Activated CD8-positive, alpha-beta memory T cell treated with anti-CD3 and anti-CD28 coated beads, Interleukin-2, amount 50 U/mL, for 48 hours (primary cell): ENCODE data around the gene EGR4.
"Not testable (repeated sequence)": the region's sequence is repeated elsewhere in the genome, so short reads cannot be mapped to it uniquely, and the experiment has no call there.

Experiments used
- DNase-seq: peaks from one replicate; pipeline ENCODE4 v3.0.0-alpha.2; 2020

Gene EGR4

DNA sequence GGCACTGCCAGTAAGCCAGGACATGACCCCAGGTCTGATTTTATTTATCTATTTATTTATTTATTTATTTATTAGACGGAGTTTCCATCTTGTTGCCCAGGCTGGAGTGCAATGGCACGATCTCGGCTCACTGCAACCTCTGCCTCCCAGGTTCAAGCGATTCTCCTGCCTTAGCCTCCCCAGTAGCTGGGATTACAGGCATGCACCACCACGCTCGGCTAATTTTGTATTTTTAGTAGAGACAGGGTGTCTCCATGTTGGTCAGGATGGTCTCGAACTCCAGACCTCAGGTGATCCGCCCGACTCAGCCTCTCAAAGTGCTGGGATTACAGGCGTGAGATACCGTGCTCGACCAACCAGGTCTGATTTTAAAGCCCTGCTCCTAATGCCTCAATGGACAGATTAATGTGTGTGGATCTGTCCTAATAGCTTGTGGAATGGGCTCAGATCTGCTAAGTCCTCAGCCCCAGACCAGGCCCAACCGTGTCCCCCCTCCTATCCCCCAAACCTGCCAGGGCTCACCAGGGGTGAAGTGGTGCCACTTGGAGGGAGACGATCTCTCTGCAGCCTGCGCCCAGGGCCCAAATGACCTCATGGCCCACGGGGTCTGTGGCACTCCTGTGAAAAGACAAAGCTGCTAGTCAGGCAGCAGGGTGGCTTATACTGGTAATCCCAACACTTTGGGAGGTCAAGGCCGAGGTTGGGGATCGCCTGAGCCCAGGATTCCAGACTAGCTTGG lies 30.5 kb downstream of the EGR4 start:
- not testable (repeated sequence) for DNase-seq

DNA sequence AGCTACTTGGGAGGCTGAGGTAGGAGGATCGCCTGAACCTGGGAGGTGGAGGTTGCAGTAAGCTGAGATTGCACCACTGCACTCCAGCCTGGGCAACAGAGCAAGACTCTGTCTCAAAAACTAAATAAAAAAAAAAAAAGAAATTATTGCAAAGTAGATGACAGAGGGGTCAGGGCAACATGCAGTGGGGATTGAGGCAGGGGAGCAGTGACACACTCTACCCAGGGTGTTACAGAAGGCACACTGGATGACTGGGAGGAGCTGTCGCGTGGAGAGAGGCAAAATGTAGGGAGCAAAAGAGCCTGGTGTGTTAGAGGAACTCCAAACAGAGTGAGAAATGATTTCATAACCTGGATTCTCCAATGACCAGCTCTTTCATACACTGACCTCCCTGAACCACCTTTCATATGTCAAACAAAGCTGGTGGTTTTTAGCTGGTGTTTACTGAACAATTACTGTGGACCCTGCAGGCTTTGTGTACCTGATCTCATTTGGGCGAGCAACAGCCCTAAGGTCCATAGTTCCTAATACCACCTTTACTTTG lies 31.2 kb downstream of the EGR4 start:
- DNase-seq, result no peak

DNA sequence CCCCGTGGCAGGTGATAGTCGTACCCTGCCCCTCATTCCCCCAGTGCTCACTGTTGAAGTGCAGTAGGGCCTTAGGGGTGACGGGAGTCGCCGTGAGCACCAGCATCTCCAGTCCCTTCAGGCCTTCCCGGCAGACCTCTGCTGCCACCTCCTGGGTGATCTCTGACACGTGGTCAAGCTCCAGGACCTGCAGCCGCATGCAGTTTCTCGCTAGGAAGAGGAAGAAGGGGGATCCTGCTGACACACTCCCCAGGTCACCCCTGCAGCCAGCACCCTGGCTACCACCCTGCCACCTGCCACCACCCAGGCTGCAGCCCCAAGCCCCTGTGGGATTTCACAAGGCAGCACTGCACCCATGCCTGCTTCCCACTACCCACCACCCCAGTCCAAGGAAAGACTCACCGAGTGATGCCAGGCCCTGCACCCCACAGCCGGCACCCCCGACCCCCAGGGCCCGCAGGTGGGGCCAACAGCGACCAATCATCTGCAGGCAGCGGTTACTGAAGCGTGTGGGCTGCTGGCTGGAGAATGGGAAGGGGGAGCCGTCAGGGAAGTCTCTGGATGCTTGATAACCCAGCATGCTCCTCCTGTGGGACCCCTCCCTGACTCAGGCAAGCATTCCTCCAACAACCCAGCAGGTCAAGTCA lies 32.9 kb downstream of the EGR4 start:
- no peak for DNase-seq

DNA sequence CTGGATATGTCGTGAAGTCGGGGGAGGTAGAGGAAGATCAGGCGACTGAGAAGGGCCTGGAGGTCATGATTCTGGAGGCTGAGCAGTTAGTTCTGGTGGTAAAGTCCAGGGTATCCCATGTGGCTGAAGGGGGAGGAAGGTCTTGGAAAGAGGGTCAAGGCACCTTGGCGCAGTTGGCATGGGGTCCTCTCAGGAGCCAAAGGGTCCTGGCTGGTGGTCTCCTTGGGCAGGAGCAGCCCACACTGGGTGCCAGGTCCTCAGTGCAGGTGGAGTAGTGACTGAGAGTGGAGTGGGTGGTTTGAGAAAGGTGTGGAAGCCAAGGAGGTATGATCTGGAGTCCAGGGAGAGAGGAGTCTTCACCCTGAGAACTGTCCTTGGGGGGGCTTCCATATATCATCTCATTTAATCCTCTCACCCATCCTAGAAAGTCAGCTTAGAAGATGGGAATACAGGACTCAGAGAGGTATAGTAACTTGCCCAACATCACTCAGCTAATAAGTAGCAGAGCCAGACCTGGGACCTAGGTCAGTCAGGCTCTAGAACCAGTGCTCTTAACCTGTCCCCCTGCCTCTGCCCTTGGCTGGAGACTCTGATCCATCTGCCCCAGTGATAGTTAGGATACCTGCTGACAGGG lies 33.5 kb downstream of the EGR4 start:
- no peak for DNase-seq

DNA sequence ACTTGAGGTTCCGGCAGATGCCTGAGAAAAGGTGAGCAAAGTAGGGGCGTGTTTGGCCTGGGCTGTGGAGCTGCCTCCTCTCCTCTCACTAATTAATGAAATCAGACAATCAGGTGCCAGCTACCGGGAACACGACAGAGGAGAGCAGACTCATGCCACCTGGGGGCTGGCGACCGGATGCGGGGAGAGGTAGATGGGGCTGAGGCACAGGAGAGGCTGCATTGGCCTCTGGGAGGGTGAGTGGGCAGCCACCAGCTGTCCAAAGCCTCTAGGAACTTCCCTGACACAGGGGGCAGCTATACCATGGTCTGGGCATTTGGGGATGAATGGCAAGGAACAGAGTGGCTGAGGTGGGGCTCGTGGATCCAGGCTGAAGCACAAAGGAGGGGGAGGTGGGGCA lies 34.1 kb downstream of the EGR4 start:
- no peak for DNase-seq

DNA sequence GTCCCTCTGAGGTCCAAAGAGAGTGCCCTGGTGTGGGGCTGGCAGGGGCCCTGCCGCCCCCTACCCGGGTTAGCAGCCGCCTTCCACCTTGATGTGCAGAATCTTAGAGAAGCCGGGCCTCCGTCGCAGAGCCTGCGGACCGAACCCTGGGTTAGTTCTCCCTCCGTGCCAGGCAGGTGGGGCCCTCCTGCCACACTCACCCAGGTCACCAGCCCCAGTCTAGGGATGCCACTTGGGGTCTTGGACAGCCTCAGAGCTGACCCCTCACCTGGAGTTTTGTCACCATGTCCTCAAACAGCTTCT lies 34.5 kb downstream of the EGR4 start:
- DNase-seq, result no peak

DNA sequence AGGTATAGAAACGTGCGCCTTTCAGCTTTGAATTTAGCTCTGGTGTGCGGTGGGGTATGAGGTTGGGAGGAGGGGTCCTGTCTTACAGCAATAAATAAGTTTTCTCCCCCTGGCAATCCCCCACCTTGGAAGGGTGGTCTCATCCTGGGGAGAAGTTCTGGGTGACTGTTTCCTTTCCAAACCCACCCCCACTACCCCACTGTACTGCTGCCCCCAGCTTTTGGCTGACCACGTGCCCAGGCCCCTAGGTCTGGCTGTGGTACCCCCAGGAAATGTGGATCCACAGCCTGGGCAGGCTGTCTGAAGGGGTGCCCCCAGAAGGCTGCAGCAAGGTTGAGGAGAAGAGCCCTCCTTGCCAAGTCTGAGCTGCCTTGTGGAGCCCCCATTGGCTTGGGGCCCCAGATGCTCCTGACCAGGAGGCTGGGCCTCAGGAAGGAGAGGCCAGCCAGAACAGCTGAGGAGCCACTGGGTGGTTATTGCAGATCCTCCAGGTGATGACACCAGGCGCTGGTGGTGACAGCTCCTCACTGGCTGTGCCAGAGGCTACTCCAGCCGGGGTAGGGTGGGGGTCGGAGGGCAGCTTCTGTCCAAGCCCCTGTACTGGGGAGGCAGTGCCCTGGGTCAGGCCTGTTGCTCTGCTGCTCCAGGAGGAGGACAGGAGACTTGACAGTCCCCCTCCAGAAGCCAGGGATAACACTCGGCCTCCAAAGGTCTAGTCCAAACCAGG lies 35.0 kb downstream of the EGR4 start:
- no peak for DNase-seq

DNA sequence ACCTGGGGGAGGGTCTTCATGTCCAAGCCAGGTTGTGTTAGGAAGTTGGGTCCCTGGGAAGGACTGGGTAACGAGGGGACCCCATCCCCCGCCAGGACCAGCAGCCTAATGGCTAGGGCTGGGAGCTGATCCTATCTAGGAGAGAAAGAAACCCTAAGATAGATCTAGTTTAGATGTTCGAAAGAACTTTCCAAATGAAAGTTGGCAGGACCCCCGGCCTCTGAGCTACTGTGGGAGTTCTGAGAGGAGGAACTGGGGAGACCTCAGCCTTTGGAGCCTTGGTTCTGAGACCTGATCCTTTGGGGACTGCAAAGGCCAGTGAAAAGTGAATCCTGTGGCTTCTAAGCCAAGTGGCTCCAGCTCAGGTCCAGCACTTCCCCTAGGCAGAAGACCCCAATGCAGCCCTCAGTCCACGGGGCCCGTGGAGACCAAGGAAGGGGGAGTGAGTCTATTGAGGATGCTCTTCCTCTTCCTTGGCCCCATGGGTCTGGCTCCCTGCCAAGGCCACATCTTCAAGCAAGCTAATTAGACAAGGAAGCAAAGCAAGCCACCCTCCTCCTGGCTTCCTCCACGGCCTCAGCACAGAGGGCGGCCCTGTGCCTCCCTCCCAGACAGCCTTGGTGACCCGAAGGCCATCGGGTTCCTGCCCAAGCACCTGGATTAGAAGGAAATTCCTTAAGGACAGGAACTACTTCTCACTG lies 35.8 kb downstream of the EGR4 start:
- no peak for DNase-seq

DNA sequence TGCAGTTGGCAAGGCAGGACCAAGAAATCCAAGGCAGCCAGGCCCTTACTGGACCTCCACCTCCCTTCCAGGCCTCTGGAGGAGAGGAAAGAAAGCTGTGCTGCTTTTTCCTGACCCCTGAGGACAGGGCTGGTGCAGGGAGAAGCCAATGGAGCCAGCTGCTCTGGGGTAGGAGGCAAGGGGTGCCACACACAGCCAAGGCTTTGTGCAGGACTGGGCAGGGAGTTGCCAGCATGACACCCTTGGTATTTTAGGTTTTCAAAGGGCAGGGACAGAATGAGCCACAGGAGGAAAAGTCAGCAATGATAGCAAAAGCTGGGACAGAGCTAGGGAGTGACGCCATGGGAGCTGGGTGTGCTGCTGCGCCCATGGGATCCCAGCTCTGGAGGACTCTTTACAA lies 36.3 kb downstream of the EGR4 start:
- no peak for DNase-seq

DNA sequence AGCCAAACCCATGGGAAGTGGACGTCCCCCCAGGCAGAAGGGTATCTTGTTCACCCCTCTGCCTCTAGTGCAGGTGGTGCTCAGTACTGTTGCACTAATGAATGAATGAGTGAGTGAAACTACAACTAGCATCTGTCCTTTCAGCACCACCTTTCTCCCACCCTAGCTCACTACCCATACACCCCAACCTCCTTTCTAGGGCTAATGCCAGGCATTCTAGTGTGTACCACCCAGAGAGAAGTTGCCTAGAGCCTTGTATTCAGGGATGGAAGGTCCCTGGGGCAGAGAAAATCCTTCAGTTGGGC lies 36.8 kb downstream of the EGR4 start:
- no peak for DNase-seq

DNA sequence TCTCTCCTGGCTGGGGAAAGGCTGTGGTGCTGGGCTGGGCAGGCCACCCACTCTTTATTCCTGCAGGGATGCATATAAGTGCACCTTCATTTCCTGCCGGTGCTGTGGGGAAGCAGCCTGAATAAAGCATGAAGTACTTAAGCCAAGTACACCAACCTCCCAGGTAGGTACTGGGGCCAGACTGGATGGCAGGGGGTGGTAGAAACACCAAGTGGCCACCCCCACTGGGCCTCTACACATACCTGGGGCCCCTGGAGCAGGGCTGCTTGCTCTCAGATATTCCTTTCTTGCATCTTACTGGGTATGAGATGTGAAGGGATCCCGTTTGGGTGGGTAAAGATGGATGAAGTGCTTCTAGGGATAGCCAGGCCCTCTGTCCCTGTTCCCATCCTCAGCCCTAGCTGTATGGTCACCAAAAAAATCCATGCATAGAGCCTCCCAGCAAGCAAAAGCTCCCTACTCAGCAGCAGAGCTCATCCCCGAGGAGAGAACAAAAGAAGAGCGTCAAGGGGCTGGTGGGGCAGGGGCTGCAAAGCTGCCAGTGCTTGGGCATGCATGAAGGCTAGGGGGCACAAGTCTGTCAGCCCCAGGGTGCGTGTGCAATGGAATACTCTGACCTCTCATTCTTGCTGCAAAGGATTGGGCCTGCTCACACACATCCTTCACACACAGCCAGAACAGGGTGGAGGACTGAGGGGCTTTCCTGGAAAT lies 37.3 kb downstream of the EGR4 start:
- no peak for DNase-seq

DNA sequence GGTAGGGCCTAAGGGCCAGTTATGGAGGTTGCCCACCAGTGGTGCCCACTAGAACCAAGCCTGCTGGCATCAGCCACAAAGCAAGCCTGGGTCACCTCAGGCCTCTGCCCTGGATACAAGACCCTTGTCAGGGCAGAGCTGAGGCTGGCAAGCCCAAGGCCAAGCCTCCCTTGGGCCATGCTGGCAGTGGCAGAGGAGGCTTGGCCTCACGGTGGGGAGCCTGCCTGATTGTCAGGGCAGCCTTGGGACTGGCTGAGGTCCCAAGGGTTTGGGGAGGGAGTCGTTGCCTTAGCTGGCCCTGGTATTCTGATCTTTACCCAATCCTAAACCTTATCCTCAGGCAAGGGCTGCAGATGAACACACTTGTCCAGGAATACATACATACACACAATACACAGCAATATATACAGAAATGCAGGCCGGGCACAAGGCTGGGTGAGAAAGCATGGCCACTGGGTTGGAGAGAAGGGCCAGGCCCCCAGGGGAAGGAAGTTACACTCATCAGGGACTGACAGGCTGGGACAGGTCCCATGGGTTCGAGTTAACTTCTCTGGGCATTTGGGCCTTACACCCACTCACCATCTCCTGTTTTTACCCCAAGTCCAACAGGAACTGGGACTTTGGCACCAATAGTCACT lies 38.2 kb downstream of the EGR4 start:
- DNase-seq, result no peak

DNA sequence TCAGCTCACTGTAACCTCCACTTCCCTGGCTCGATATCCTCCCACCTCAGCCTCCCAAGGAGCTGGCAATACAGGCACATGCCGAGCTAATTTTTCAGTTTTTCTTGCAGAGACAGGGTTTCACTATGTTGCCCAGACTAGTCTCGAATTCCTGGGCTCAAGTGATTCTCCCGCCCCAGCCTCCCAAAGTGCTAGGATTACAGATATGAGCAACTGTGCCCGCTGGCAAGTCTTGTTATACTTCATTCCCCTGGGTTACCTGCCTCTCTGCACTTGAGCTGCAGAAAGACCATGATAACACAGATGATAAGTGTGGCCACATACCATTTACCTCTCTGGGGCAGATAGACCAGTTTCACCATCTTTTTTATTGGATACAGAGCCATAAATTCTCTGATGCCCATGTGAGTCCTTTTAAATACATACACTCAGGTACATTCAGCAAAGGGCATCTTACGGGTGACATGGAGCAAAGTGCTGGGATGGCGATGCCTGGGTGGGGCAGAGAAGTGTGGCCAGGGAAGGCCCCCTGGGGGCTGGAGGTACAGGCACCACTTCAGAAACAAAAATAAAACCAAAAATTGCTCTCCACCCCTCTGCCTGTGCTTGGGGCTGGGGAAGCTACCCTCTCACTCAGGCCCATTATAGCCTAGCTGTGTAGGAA lies 38.9 kb downstream of the EGR4 start:
- no peak for DNase-seq

DNA sequence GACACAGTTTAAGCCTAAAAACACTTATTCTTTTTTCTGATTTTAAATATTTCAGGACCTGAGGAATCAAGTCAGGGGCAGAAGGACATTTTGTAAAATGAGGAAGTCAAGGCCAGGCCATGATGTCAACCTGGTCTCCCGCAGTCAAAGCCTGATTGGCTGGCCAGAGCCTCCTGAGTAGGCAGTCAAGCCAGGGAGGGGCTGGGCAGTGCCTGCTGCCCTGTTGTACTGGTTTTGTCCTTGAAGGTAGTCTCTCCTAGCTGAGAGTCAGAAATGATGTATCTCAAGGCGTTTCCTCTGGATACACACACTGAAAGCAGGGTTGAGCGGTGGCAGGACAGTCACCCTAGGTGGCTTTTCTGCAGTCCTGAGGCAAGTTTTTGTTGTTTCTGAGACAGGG lies 39.4 kb downstream of the EGR4 start:
- no peak for DNase-seq

DNA sequence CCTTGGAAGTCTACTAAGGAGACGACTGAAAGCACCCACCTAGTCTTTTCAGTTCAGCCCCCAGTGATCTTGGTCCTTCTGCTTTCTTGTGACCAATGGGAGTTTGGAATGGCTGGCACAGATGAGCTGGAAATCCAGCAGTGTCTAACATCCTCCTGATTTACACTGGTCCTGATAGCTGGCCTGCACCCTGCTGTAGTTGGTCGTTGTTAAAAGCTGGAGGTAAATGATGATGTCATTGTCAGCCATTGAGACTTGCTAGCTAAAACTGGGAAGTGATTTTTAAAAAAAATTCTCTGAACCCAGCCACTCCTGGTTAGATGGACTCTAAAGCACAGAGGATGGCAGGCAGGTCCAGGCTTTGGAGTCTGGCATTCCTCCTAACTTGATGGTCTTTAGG lies 39.9 kb downstream of the EGR4 start:
- DNase-seq, result no peak

DNA sequence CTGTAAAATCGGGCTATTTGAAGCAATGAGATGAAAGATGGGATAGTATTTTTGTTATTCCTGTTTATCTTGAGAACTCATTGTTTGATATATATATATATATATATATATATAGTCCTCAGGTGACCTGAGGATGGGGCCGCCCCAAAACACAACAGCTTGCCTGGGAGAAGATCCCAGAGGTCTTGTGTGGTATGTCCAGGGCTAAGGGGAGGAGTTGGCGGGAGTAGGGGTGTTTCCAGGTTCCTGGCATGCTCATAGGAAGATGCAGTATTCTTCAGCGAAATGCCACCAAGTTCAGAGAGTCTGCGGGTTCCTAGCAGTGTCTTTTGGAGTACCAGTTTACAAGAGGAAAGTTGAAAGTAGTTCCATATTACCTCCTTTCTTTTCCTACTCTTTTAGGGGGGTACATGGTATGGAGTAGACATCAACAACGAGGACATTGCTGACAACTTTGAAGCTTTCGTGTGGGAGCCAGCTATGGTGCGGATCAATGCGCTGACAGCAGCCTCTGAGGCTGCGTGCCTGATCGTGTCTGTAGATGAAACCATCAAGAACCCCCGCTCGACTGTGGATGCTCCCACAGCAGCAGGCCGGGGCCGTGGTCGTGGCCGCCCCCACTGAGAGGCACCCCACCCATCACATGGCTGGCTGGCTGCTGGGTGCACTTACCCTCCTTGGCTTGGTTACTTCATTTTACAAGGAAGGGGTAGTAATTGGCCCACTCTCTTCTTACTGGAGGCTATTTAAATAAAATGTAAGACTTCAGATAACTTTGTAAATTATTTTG lies 40.9 kb downstream of the EGR4 start:
- DNase-seq, result no peak

DNA sequence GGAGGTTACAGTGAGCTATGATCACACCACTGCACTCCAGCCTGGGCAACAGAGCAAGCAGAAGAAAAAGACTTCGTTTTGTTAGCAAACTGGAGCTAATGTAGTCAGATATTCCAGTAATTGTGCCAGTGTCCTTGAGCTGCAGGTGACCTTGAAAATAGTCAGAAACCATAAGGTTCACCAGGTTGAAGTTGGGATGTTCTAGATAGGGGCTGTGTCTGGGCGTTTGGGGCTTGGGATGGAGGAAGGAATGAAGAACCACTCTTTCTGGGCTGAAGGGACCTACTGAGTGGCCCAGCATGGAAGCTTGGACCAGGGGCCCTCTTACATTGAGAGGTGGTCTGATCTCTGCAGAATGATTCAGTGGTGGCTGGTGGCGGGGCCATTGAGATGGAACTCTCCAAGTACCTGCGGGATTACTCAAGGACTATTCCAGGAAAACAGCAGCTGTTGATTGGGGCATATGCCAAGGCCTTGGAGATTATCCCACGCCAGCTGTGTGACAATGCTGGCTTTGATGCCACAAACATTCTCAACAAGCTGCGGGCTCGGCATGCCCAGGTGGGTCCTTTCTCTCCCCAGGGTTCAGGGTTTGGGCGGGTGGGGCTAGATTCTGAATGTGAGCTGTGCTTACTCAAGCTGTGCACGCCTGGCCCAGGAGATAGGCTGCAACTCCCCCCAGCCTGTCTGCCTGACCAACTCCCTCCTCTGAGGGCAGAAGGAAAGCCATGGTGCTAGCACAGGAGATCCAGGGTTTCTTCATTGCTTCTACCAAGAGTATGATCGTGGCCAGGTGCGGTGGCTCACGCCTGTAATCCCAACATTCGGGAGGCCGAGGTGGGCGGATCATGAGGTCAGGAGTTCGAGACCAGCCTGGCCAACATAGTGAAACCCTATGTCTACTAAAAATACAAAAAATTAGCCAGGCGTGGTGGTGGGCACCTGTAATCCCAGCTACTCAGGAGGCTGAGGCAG lies 42.2 kb downstream of the EGR4 start:
- no peak for DNase-seq

DNA sequence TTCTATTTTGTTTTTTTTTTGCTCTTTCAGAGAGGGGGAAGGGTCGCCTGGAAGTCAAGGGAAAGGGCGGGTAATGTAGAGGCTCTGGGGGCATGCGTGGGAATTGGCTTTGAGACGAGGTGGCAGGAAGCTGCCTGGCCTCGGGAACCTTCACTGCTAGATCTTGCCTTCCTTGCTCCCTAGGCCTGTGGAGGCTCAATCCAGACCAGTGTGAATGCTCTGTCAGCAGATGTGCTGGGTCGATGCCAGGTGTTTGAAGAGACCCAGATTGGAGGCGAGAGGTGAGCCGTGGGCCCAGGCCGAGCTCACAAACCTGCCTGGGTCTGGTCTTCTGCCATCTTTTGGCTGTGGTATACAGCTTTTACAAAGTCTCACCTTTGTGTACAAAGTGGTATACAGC lies 43.7 kb downstream of the EGR4 start:
- DNase-seq, result no peak

DNA sequence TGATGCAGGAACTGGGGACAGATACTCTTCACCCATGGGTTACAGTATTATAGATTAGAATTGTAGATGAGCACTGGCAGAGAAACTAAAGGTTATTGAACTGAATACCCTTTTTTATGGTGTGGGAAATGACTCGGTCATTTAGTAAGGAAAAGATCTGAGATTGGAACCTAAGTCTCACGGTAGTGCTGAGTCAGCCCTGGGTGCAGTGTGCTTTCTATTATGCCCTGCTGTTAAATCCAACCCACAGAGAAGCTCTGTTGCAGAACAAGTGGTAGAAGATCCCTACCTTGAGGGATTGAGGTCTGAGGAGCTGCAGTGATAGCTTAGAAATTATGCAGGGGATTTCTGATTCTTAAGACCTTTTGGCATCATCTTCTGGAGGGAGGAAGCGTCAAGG lies 46.5 kb downstream of the EGR4 start:
- DNase-seq, result no peak
